A204.1 (cell line): Measurements from ENCODE around the gene LSM4.
A peak's percentile ranks its signal among the peaks of the same experiment; 100 is the strongest.
"Not testable (repeated sequence)": the region's sequence is repeated elsewhere in the genome, so short reads cannot be mapped to it uniquely, and the experiment has no call there.

Source experiments
- FAIRE-seq: peaks from 2 replicates; lab custom pipeline; 2012; peaks lifted over from hg19 to GRCh38; lab: Jason Lieb, UNC

Gene LSM4

GRCh38 chr19:18322759-18323460 lies at the start of gene LSM4:
LSM4 (minus strand) TSS chr19:18323076; CDS start chr19:18323020, 56 bp downstream.
- FAIRE-seq, result peak; percentile 59

- no peak for FAIRE-seq
Observed at GRCh38 chr19:18368504-18369222, 45.8 kb upstream of the LSM4 start.

GRCh38 chr19:18366021-18366435 lies 43.2 kb upstream of the LSM4 start:
- no peak for FAIRE-seq

- FAIRE-seq, result no peak
Observed at GRCh38 chr19:18364826-18365528, 42.1 kb upstream of the LSM4 start.

- not testable (repeated sequence) for FAIRE-seq
Observed at GRCh38 chr19:18364277-18364825, 41.5 kb upstream of the LSM4 start.

GRCh38 chr19:18363787-18364186 lies 40.9 kb upstream of the LSM4 start:
- FAIRE-seq, result no peak

- no peak for FAIRE-seq
Observed at GRCh38 chr19:18362934-18363542, 40.2 kb upstream of the LSM4 start.

- FAIRE-seq, result no peak
Observed at GRCh38 chr19:18361646-18362045, 38.8 kb upstream of the LSM4 start.

GRCh38 chr19:18357041-18357440 lies 34.2 kb upstream of the LSM4 start:
- no peak for FAIRE-seq

GRCh38 chr19:18354743-18355142 lies 31.9 kb upstream of the LSM4 start:
- not testable (repeated sequence) for FAIRE-seq

GRCh38 chr19:18353378-18354005 lies 30.6 kb upstream of the LSM4 start:
- no peak for FAIRE-seq

GRCh38 chr19:18351544-18351943 lies 28.7 kb upstream of the LSM4 start:
- FAIRE-seq, result no peak

- no peak for FAIRE-seq
Observed at GRCh38 chr19:18350490-18350889, 27.6 kb upstream of the LSM4 start.

GRCh38 chr19:18349524-18350128 lies 26.8 kb upstream of the LSM4 start:
- peak; percentile 94 for FAIRE-seq

GRCh38 chr19:18348818-18349339 lies 26.0 kb upstream of the LSM4 start:
- not testable (repeated sequence) for FAIRE-seq

GRCh38 chr19:18348171-18348570 lies 25.3 kb upstream of the LSM4 start:
- no peak for FAIRE-seq

GRCh38 chr19:18346091-18346490 lies 23.2 kb upstream of the LSM4 start:
- no peak for FAIRE-seq

- FAIRE-seq, result no peak
Observed at GRCh38 chr19:18345296-18345695, 22.4 kb upstream of the LSM4 start.

- FAIRE-seq, result no peak
Observed at GRCh38 chr19:18344582-18344950, 21.7 kb upstream of the LSM4 start.

- FAIRE-seq, result no peak
Observed at GRCh38 chr19:18342090-18342632, 19.3 kb upstream of the LSM4 start.
